Measurements from ENCODE around the gene LPP. TPM values are rescaled to one million over a fixed set of nuclear protein-coding genes. Genes with fewer than 3 reads are reported as not detected.

Gene LPP
- total RNA-seq, 3 donors from 2014 or later: 262 to 816 (median 325) TPM

- no peak for ATAC-seq
- no peaks in the 10 kb centered on the region for H3K9me3 ChIP-seq
- H3K4me1 ChIP-seq (ENCODE audit: low read depth): no peaks in the 10 kb centered on the region
- no peak for TF ChIP-seq CTCF (IDR thresholded peaks at IDR 0.05)
- no peaks in the 10 kb centered on the region for H3K36me3 ChIP-seq (ENCODE audit: low read depth)
- H3K4me3 ChIP-seq: no peak overlapping the region
- DNase-seq: no peak
- intact Hi-C loops (cut with DNase I, micrococcal nuclease): no loop called here
These were observed 781.0 kb downstream of the LPP start for GRCh38 chr3:188934989-188935388.

GRCh38 chr3:188936597-188937107 is 782.7 kb downstream of the LPP start:
- ATAC-seq (no peak), DNase-seq (no peak)
- intact Hi-C loops (cut with DNase I, micrococcal nuclease): no loop called here
- no peak for TF ChIP-seq CTCF (IDR thresholded peaks at IDR 0.05)
- H3K9me3 ChIP-seq: no peaks in the 10 kb centered on the region
- H3K36me3 ChIP-seq (ENCODE audit: low read depth): no peaks in the 10 kb centered on the region
- H3K4me1 ChIP-seq (ENCODE audit: low read depth): no peaks in the 10 kb centered on the region
- H3K4me3 ChIP-seq: no peak overlapping the region

GRCh38 chr3:188937389-188937788 is 783.4 kb downstream of the LPP start:
- DNase-seq: no peak
- H3K4me1 ChIP-seq (ENCODE audit: low read depth): no peaks in the 10 kb centered on the region
- H3K9me3 ChIP-seq: no peaks in the 10 kb centered on the region
- intact Hi-C loops (cut with DNase I, micrococcal nuclease): no loop called here
- no peaks in the 10 kb centered on the region for H3K36me3 ChIP-seq (ENCODE audit: low read depth)
- no peak for TF ChIP-seq CTCF (IDR thresholded peaks at IDR 0.05)
- no peak for ATAC-seq
- no peak overlapping the region for H3K4me3 ChIP-seq

DNA sequence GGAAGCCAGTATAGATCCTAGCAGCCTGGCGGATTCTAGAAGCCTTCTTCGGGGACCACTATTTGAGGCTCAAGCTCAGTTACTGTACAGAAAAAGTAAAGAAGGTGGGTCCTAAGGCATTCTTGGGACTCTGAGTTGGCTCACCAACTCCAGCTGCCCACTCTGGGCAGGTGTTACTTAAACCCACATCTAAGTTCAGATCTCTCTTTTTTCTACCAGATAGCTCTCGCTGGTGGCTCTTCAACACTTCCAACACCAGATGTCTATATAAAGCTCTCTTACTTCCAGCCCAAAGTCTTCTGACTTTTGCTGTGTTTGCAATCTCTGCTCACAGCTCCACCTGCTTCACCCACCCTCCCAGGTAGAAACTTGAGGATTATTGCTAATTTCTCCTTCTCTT is 785.0 kb downstream of the LPP start:
- ATAC-seq (no peak), DNase-seq (no peak)
- Histone ChIP-seq H3K36me3 (ENCODE audit: low read depth) (no peaks in the 10 kb centered on the region), H3K9me3 (no peaks in the 10 kb centered on the region), H3K4me1 (ENCODE audit: low read depth) (no peaks in the 10 kb centered on the region), H3K4me3 (no peak overlapping the region)
- intact Hi-C loops (cut with DNase I, micrococcal nuclease): no loop called here
- no peak for TF ChIP-seq CTCF (IDR thresholded peaks at IDR 0.05)

DNA sequence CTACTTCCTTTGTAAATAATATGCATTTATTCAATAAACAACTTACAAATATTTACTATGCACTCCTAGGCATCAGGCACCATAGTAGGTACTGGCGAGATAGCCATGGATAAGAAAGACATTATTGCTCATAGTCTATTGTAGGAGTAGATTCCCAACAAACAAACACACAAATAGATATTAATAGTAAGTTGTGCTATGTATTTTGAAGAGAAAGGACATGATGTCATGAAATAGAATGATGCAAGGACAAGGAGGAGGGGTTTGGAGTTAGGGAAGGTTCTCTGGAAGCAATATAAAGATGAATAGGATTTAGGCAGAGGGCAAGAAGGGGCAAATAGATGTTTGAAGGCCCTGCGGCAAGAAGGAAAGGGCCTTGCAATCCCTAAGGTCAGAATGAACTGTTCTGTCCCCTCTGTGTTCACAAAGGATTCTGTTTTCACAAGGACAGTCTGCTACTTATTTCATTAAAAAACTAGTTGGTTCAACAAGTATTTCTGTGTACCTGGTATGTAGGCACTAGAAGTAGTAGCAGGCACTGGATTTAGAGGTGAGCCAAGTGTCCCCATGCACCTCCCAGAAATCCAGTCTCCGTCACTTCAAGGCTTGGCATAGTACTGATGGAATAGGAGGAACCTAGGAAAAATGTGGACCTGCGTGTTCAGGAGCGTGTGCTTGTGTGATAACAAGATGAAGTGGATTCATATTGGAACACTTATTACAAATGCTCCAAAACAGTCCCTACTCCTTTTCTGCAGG is 786.0 kb downstream of the LPP start:
- no peak for TF ChIP-seq CTCF (IDR thresholded peaks at IDR 0.05)
- DNase-seq (no peak), ATAC-seq (no peak)
- H3K36me3 ChIP-seq (ENCODE audit: low read depth): no peaks in the 10 kb centered on the region
- H3K4me3 ChIP-seq: no peak overlapping the region
- H3K4me1 ChIP-seq (ENCODE audit: low read depth): no peaks in the 10 kb centered on the region
- H3K9me3 ChIP-seq: no peaks in the 10 kb centered on the region
- intact Hi-C loops (cut with DNase I, micrococcal nuclease): no loop called here

Small RNAs within 50 kb of the gene (microRNA-seq; reads per million reads assigned to microRNA genes)
- 10,240 reads per million, percentile 96 among the genes with 10 or more reads in this experiment for gene MIR28
